Loucy (cell line): ENCODE measurements around the gene CD244.
"Not testable (repeated sequence)": the region's sequence is repeated elsewhere in the genome, so short reads cannot be mapped to it uniquely, and the experiment has no call there.

Experiments used
- H2AFZ ChIP-seq: fragments of 200-600 bp; sonication (generic); 2 replicates; pipeline ENCODE4 v1.6.0; 2016; ENCODE audit warnings: antibody characterized with exemption, mild to moderate bottlenecking, low read length, moderate library complexity
- H3F3A ChIP-seq: fragments of 200-600 bp; 2 replicates; pipeline ENCODE4 v1.6.0; 2016; ENCODE audit warnings: antibody characterized with exemption, low read depth, mild to moderate bottlenecking
- H3K27me3 ChIP-seq: fragments of 200-600 bp; sonication (generic); 2 replicates; pipeline ENCODE4 v1.6.1; 2014; ENCODE audit warnings: low read length, mild to moderate bottlenecking; ENCODE audit not compliant: insufficient read depth, poor library complexity, severe bottlenecking
- H3K36me3 ChIP-seq: fragments of 200-600 bp; sonication (generic); 2 replicates; pipeline ENCODE4 v1.6.1; 2016; ENCODE audit warnings: low read length; ENCODE audit not compliant: insufficient read depth
- H3K4me1 ChIP-seq: fragments of 200-600 bp; sonication (generic); 2 replicates; pipeline ENCODE4 v1.5.1; 2014; ENCODE audit warnings: low read length, mild to moderate bottlenecking; ENCODE audit not compliant: insufficient read depth, poor library complexity, severe bottlenecking
- H3K4me2 ChIP-seq: fragments of 200-600 bp; sonication (generic); 2 replicates; pipeline ENCODE4 v1.6.0; 2014; ENCODE audit warnings: antibody characterized with exemption, low read length, low read depth, mild to moderate bottlenecking; ENCODE audit not compliant: poor library complexity, severe bottlenecking
- H3K4me3 ChIP-seq: fragments of 200-600 bp; sonication (generic); 2 replicates; pipeline ENCODE4 v1.5.1; 2014; ENCODE audit warnings: low read length, mild to moderate bottlenecking, mixed read lengths; ENCODE audit not compliant: poor library complexity, severe bottlenecking
- H3K79me2 ChIP-seq: fragments of 200-600 bp; sonication (generic); 2 replicates; pipeline ENCODE4 v1.6.1; 2014; ENCODE audit warnings: low read length; ENCODE audit not compliant: insufficient read depth
- H3K9ac ChIP-seq: fragments of 200-600 bp; sonication (generic); 2 replicates; pipeline ENCODE4 v1.6.0; 2014; ENCODE audit warnings: mild to moderate bottlenecking, low read depth, low read length, moderate library complexity; ENCODE audit not compliant: poor library complexity, severe bottlenecking
- H3K9me2 ChIP-seq: fragments of 200-600 bp; sonication (generic); replicated peaks from 2 replicates; pipeline ENCODE4 v1.6.1; 2016; ENCODE audit warnings: low read depth, low read length, mixed read lengths
- H3K9me3 ChIP-seq: fragments of 200-600 bp; sonication (generic); 2 replicates; pipeline ENCODE4 v1.6.1; 2014; ENCODE audit warnings: mild to moderate bottlenecking, antibody characterized with exemption, low read length, low read depth; ENCODE audit not compliant: insufficient read depth
- H4K20me1 ChIP-seq: fragments of 200-600 bp; sonication (generic); 2 replicates; pipeline ENCODE4 v1.6.0; 2014; ENCODE audit warnings: antibody characterized with exemption, low read length, mild to moderate bottlenecking; ENCODE audit not compliant: insufficient read depth, poor library complexity, severe bottlenecking
- CTCF ChIP-seq: fragments of 200-600 bp; sonication (generic); conservative IDR thresholded peaks from 2 replicates; pipeline ENCODE4 v1.5.1; 2014; ENCODE audit warnings: mild to moderate bottlenecking, antibody characterized with exemption, low read length
- EZH2phosphoT487 ChIP-seq: fragments of 200-600 bp; IDR thresholded peaks from 2 replicates; pipeline ENCODE4 v1.6.1; 2018; ENCODE audit warnings: antibody characterized with exemption, mild to moderate bottlenecking, moderate library complexity, borderline replicate concordance

The CD244 gene

GRCh38 chr1:160868141-160868540 is 5.5 kb upstream of the CD244 start:
- H3K4me1 ChIP-seq, result peaks cover 49% of the 10 kb centered on the region
- no peaks in the 10 kb centered on the region for H3K9me3 ChIP-seq
- H3K9ac ChIP-seq, result no peak overlapping the region
- H3F3A ChIP-seq, result peaks cover 1% of the 10 kb centered on the region; the same call in 1 of the 2 replicates
- H3K27me3 ChIP-seq, result no peaks in the 10 kb centered on the region
- H4K20me1 ChIP-seq, result no peaks in the 10 kb centered on the region
- no peak overlapping the region for H2AFZ ChIP-seq
- H3K9me2 ChIP-seq, result no peaks in the 10 kb centered on the region
- H3K36me3 ChIP-seq, result no peaks in the 10 kb centered on the region
- H3K79me2 ChIP-seq, result 0 out of 2 replicates have a peak, but pooled peaks cover 7% of the 10 kb centered on the region
- no peak overlapping the region for H3K4me3 ChIP-seq
- H3K4me2 ChIP-seq, result no peak overlapping the region
- no peak for TF ChIP-seq EZH2phosphoT487
- TF ChIP-seq CTCF, result no peak

GRCh38 chr1:160867651-160868050 is 5.0 kb upstream of the CD244 start:
- H3K4me3 ChIP-seq, H3K79me2 ChIP-seq, H3F3A ChIP-seq, H3K4me2 ChIP-seq, H3K9me3 ChIP-seq, H3K36me3 ChIP-seq, H4K20me1 ChIP-seq, H2AFZ ChIP-seq, H3K27me3 ChIP-seq, H3K9ac ChIP-seq, H3K9me2 ChIP-seq: not testable (repeated sequence)
- peaks cover 52% of the 10 kb centered on the region for H3K4me1 ChIP-seq

DNA sequence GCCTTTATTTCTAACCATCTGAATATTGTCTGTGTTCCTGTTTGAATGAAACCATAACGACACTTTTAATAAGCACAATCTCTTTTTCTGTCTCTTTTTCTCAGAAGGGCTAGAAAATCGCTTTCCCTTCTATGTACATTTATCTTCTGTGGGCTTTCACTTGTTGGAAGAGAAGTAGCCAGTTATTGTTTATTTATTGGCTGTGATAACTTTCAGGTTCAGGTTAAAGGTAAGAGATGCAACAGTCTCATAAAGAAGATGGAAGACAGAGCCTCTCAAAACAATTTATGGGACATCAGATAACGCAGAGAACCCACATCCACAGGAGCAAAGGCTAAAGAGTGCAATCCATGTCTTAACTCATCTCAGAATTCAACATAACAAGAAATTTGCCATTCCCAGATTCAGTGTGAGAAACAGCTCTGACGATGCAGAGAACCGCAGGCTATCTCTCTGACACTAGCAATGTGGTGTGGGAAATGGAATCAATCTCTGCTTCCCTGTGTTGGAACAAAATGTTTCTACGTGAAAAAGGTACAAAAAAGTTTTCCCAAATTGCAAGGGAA is 4.1 kb upstream of the CD244 start:
- H2AFZ ChIP-seq, result no peak overlapping the region
- no peaks in the 10 kb centered on the region for H3K9me2 ChIP-seq
- H3K4me1 ChIP-seq, result peaks cover 52% of the 10 kb centered on the region
- H3K9me3 ChIP-seq, result no peaks in the 10 kb centered on the region
- H3K9ac ChIP-seq, result no peak overlapping the region
- peaks cover 12% of the 10 kb centered on the region; the same call in 1 of the 2 replicates for H3K79me2 ChIP-seq
- H4K20me1 ChIP-seq, result no peaks in the 10 kb centered on the region
- peaks cover 10% of the 10 kb centered on the region for H3F3A ChIP-seq
- H3K36me3 ChIP-seq, result no peaks in the 10 kb centered on the region
- no peak for TF ChIP-seq EZH2phosphoT487
- TF ChIP-seq CTCF, result no peak
- H3K4me3 ChIP-seq, result no peak overlapping the region
- no peak overlapping the region for H3K4me2 ChIP-seq
- no peaks in the 10 kb centered on the region for H3K27me3 ChIP-seq

GRCh38 chr1:160866001-160866694 is 3.5 kb upstream of the CD244 start:
- H3K27me3 ChIP-seq, result no peaks in the 10 kb centered on the region
- H3K4me1 ChIP-seq, result peaks cover 55% of the 10 kb centered on the region
- no peaks in the 10 kb centered on the region for H3K9me3 ChIP-seq
- H3F3A ChIP-seq, result peaks cover 10% of the 10 kb centered on the region
- peak overlapping the region; percentile 9 for H3K9ac ChIP-seq
- no peak overlapping the region for H3K4me2 ChIP-seq
- H2AFZ ChIP-seq, result no peak overlapping the region
- H3K79me2 ChIP-seq, result peaks cover 17% of the 10 kb centered on the region
- TF ChIP-seq CTCF (no peak), EZH2phosphoT487 (no peak)
- H3K9me2 ChIP-seq, result no peaks in the 10 kb centered on the region
- H3K36me3 ChIP-seq, result no peaks in the 10 kb centered on the region
- no peaks in the 10 kb centered on the region for H4K20me1 ChIP-seq
- H3K4me3 ChIP-seq, result no peak overlapping the region
